OCI-LY1 (cell line): ENCODE results near the gene SRD5A1.

Experiments used
- H2AFZ ChIP-seq: fragments of 200-600 bp; sonication (generic), shearing (Covaris generic); 2 replicates; pipeline ENCODE4 v1.6.0; 2014; ENCODE audit warnings: antibody characterized with exemption, mild to moderate bottlenecking, low read length
- H3F3A ChIP-seq: fragments of 200-600 bp; sonication (generic), shearing (Covaris generic); 2 replicates; pipeline ENCODE4 v1.6.0; 2014; ENCODE audit warnings: mild to moderate bottlenecking, antibody characterized with exemption, low read length, moderate library complexity; ENCODE audit not compliant: insufficient read depth
- H3K27ac ChIP-seq: fragments of 200-600 bp; sonication (generic); 2 replicates; pipeline ENCODE4 v1.5.1; 2014; ENCODE audit warnings: low read length, mixed run types, mild to moderate bottlenecking, low read depth; ENCODE audit not compliant: poor library complexity, severe bottlenecking
- H3K27me3 ChIP-seq: fragments of 200-600 bp; sonication (generic); 2 replicates; pipeline ENCODE4 v1.6.0; 2014; ENCODE audit warnings: antibody characterized with exemption, mild to moderate bottlenecking, low read length, moderate library complexity; ENCODE audit not compliant: insufficient read depth
- H3K36me3 ChIP-seq: fragments of 200-600 bp; sonication (generic); 2 replicates; pipeline ENCODE4 v1.6.1; 2014; ENCODE audit warnings: mild to moderate bottlenecking, antibody characterized with exemption, low read length, moderate library complexity, mixed read lengths; ENCODE audit not compliant: insufficient read depth
- H3K4me1 ChIP-seq: fragments of 200-600 bp; sonication (generic); 2 replicates; pipeline ENCODE4 v1.5.1; 2014; ENCODE audit warnings: mild to moderate bottlenecking, low read length, moderate library complexity; ENCODE audit not compliant: insufficient read depth, severe bottlenecking
- H3K4me2 ChIP-seq: fragments of 200-600 bp; sonication (generic), shearing (Covaris generic); 2 replicates; pipeline ENCODE4 v1.6.1; 2014; ENCODE audit warnings: low read length
- H3K4me3 ChIP-seq: fragments of 200-600 bp; sonication (generic); 2 replicates; pipeline ENCODE4 v1.5.1; 2014; ENCODE audit warnings: low read length, low read depth, mild to moderate bottlenecking, mixed read lengths; ENCODE audit not compliant: poor library complexity, severe bottlenecking
- H3K79me2 ChIP-seq: fragments of 200-600 bp; shearing (Covaris generic); 2 replicates; pipeline ENCODE4 v1.6.1; 2016; ENCODE audit warnings: mixed run types, low read length, mixed read lengths; ENCODE audit not compliant: insufficient read depth
- H3K9ac ChIP-seq: fragments of 200-600 bp; sonication (generic), shearing (Covaris generic); 2 replicates; pipeline ENCODE4 v1.6.1; 2014; ENCODE audit warnings: mild to moderate bottlenecking, low read length, mixed read lengths
- H3K9me2 ChIP-seq: fragments of 200-600 bp; sonication (generic), shearing (Covaris generic); 2 replicates; pipeline ENCODE4 v1.6.1; 2014; ENCODE audit warnings: low read depth, mild to moderate bottlenecking, low read length, mixed read lengths
- H3K9me3 ChIP-seq: fragments of 200-600 bp; shearing (Covaris generic); 2 replicates; pipeline ENCODE4 v1.6.1; 2014; ENCODE audit warnings: low read length, mixed read lengths
- H4K20me1 ChIP-seq: fragments of 200-600 bp; sonication (generic), shearing (Covaris generic); 2 replicates; pipeline ENCODE4 v1.6.0; 2016; ENCODE audit warnings: mild to moderate bottlenecking, low read length; ENCODE audit not compliant: insufficient read depth
- EZH2 ChIP-seq: fragments of 200-600 bp; sonication (generic), shearing (Covaris generic); IDR thresholded peaks from 2 replicates; pipeline ENCODE4 v1.8.0; 2017; ENCODE audit warnings: borderline replicate concordance, mixed run types, mild to moderate bottlenecking, antibody characterized with exemption, low read length, moderate library complexity, mixed read lengths
- TF ChIP-seq, protein P1 (sequence below): fragments of 200-600 bp; sonication (generic), shearing (Covaris generic); IDR thresholded peaks from 2 replicates; pipeline ENCODE4 v1.5.1; 2017; ENCODE audit warnings: mild to moderate bottlenecking, antibody characterized with exemption, low read length, moderate library complexity, mixed read lengths

The SRD5A1 gene

DNA sequence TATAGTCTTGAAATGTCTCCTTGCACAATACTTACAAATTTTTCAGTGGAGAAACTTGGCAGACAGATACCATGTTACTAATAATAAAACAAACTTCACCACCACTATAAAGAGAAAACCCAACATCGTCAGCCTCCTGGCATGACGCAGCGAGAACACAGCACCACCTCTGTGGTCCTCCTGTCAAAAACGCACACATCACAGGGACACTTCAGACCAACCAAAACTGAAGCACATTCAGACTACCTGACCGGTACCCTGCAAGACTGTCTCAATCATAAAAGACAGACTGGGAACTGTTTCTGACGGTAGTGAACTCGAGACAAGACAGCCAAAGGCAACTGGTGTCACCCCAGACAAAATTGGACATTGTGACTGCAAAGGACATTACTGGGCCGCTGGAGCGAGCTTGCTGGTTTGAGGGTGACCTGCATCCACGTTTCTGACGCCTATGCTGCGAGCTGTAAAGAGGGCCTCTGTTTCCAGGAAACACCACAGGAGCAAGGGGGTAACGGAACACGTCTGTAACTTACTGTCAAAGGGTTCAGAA is 34.8 kb upstream of the SRD5A1 start:
- Histone ChIP-seq H3F3A (no peaks in the 10 kb centered on the region), H3K36me3 (peaks cover 72% of the 10 kb centered on the region)

GRCh38 chr5:6599739-6600138 is 33.5 kb upstream of the SRD5A1 start:
- H3K4me3 ChIP-seq = no peak overlapping the region
- no peaks in the 10 kb centered on the region for H3K27me3 ChIP-seq
- no peaks in the 10 kb centered on the region for H4K20me1 ChIP-seq
- TF ChIP-seq, protein P1, sequence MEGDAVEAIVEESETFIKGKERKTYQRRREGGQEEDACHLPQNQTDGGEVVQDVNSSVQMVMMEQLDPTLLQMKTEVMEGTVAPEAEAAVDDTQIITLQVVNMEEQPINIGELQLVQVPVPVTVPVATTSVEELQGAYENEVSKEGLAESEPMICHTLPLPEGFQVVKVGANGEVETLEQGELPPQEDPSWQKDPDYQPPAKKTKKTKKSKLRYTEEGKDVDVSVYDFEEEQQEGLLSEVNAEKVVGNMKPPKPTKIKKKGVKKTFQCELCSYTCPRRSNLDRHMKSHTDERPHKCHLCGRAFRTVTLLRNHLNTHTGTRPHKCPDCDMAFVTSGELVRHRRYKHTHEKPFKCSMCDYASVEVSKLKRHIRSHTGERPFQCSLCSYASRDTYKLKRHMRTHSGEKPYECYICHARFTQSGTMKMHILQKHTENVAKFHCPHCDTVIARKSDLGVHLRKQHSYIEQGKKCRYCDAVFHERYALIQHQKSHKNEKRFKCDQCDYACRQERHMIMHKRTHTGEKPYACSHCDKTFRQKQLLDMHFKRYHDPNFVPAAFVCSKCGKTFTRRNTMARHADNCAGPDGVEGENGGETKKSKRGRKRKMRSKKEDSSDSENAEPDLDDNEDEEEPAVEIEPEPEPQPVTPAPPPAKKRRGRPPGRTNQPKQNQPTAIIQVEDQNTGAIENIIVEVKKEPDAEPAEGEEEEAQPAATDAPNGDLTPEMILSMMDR = no peak
- TF ChIP-seq EZH2 = no peak
- H3K9ac ChIP-seq = no peak overlapping the region
- no peaks in the 10 kb centered on the region for H3K4me1 ChIP-seq
- H3K36me3 ChIP-seq = peaks cover 85% of the 10 kb centered on the region
- H2AFZ ChIP-seq = no peak overlapping the region
- no peak overlapping the region for H3K4me2 ChIP-seq
- no peak overlapping the region for H3K27ac ChIP-seq
- no peaks in the 10 kb centered on the region for H3F3A ChIP-seq
- no peaks in the 10 kb centered on the region for H3K9me3 ChIP-seq
- H3K79me2 ChIP-seq = no peaks in the 10 kb centered on the region
- H3K9me2 ChIP-seq = no peaks in the 10 kb centered on the region

More for the DNA sequence above, 34.8 kb upstream of the SRD5A1 start:
- no peak overlapping the region for H2AFZ ChIP-seq
- no peaks in the 10 kb centered on the region for H3K4me1 ChIP-seq
- H3K27ac ChIP-seq = no peak overlapping the region
- H3K4me2 ChIP-seq = no peak overlapping the region
- H3K9me2 ChIP-seq = no peaks in the 10 kb centered on the region
- no peaks in the 10 kb centered on the region for H4K20me1 ChIP-seq
- no peaks in the 10 kb centered on the region for H3K79me2 ChIP-seq
- no peak overlapping the region for H3K4me3 ChIP-seq
- no peak overlapping the region for H3K9ac ChIP-seq
- TF ChIP-seq, protein P1 = no peak
- TF ChIP-seq EZH2 = no peak
- no peaks in the 10 kb centered on the region for H3K9me3 ChIP-seq
- no peaks in the 10 kb centered on the region for H3K27me3 ChIP-seq

DNA sequence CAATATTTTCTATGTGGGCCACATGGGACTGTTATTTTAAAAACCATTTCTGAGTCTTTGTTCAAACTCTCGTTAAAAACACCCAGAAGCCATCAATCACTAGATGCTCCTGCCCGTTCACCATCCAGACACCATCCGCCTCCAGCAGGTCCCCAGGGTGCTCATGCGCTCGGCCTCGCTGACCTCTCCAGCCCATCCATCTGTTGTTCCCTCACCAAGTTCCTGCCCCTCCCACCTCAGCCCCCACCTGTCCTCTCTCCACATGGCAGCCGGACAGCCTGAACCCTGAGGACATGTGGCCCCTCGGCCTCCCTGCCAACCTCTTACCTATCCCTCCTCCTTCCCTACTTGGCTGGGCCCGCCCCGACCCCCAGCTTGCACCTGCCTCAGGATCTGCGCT is 32.0 kb upstream of the SRD5A1 start:
- TF ChIP-seq, protein P1 = no peak
- no peak for TF ChIP-seq EZH2
- Histone ChIP-seq H3K9me3 (no peaks in the 10 kb centered on the region), H2AFZ (no peak overlapping the region), H3K4me3 (no peak overlapping the region), H3K27me3 (no peaks in the 10 kb centered on the region), H3K9me2 (no peaks in the 10 kb centered on the region), H3K27ac (no peak overlapping the region), H3K4me1 (no peaks in the 10 kb centered on the region), H3K9ac (no peak overlapping the region), H3K79me2 (no peaks in the 10 kb centered on the region), H3K36me3 (peaks cover 98% of the 10 kb centered on the region), H4K20me1 (no peaks in the 10 kb centered on the region), H3F3A (no peaks in the 10 kb centered on the region), H3K4me2 (no peak overlapping the region)
